H54 (cell line): ENCODE data around the gene ATG5.
A peak's percentile ranks its signal among the peaks of the same experiment; 100 is the strongest.

Experiments used
- DNase-seq: peaks from one replicate; pipeline ENCODE4 v3.0.0; 2011; ENCODE audit warnings: low spot score, mixed read lengths; ENCODE audit not compliant: insufficient read length
- FAIRE-seq: peaks from 3 replicates; lab custom pipeline; 2011; peaks lifted over from hg19 to GRCh38; lab: Jason Lieb, UNC
- POLR2A ChIP-seq: IDR thresholded peaks from 2 replicates; pipeline ENCODE4 v1.6.1; 2011; ENCODE audit warnings: low read depth, mild to moderate bottlenecking, low read length

The ATG5 gene

DNA sequence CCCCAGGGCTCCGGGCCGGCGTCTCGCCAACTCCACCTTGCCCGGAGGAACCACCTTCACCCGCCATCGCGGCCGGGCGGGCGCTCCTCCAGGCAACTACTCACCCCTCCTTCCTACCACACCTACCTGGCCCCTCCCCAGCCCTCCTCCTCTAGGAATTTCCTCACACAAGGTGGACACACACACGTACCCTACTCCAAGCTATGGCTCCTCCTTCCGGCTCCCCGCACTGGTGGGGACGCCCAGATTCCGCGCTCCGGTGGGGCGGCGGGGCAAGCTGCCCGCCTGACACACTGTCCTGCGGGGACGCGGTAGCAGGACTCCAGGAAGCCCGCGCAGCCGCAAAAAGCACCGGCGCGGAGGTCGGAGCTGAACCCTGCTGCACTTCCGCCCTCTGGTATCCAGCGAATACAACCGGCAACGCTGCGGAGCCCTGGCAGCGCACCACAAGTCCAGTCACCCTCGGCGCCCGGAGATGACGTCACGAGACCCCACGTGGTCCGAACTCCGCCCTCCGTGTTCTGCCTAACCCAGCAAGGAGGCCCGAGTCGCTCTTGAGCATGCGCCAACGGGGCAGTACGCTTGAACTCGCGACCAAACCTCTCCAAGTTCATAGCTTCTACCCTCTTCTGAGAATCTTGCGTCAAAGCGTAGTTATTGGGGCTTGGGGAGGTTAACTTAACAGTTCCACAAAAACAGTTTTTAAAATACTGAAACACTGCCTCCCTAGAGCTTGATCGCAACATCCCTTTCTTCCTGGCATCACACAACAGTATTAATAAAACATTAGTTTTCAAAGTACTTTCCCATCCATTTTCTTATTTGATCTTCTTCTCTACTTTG lies at the start of gene ATG5:
TSS of gene ATG5 (minus strand) at position 425 of the 843 bp plus-strand sequence. CDS start 9,552 bp downstream, outside the sequence.
- FAIRE-seq (peak; percentile 87), DNase-seq (peak; percentile 80)
- peak; percentile 63; the same call in 1 of the 2 replicates for TF ChIP-seq POLR2A

DNA sequence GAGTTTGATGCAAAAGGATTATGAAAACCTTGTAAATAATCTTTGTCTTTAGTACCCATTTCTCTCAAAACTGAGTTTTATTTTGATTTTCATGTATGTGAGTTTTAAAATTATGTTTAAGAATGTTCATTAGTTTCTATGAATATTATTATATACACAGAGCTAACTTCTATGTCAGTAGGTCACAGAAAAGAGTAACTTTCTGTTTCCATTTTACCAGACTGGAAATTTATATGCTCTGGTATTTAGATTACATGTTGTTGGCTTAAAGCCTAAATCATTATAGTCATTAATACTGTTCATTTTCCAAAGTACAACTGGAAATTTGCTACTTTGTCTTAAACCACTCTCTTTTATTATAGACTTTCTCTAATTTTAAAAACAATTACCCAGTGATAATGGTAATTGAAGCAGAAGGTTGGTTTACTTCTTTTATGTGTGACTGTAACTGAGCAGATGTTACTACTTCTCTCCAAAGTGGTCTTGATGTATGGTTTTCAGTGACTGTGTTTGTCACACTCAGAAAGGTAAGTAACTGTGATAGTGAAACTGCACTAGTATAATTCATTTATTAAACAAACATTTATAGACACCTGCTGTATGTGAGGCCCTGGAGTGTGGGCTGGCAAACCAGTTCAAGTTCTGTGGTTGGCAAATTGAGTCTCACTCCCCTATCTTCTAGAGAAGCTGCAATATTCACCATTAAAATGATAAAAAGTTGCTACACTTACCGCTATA lies 48.1 kb upstream of the ATG5 start:
- TF ChIP-seq POLR2A: no peak
- DNase-seq (no peak), FAIRE-seq (no peak)

DNA sequence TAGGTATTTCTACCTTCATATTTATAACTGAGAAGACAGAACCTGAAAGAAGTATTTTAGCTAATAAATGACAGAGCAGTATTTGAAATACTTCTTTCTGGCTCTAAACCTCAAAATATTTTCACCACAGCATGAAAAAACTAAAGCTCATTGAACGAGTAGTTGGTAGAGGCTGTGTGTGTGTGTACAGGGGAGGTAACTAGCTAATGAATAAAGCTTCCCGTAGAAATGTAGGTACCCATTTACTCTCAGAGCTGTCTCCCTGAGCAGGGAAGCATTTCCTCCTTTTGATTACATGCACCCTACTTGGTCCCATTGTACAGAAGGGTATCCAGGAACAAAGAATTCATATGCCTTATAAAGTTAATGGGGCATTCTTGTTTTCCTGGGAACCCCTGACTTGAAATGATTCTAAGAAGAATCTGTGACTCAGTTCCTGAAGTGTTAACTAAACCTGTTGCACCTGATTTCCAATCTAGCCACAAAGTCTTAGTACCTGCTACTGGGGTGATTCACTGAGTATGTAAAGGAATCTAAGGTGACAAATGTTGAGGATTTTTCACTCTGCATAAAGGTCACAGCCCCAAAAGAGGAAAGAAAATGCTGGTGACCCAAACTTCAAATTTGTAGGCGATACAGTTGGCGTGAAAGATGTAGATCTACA lies 47.4 kb upstream of the ATG5 start:
- FAIRE-seq (no peak), DNase-seq (no peak)
- TF ChIP-seq POLR2A: no peak

DNA sequence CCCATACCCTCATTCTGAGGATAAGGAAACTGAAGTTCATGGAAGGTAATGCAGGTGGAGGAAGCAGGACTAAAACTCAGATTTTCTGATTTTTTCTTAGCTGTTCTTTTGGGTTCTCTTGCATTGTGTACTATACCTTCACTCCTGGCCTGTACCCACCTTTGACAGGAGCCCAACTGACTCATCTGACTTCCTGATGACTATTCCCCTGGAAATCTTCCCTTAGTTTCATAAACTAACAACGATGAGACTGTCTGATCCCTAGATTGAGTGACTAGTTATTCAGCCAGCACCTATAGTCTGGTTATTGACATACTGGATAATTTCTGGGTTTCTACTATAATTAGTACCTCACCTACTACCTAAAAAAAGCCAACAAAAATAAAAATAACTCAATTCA lies 45.1 kb upstream of the ATG5 start:
- FAIRE-seq: no peak

DNA sequence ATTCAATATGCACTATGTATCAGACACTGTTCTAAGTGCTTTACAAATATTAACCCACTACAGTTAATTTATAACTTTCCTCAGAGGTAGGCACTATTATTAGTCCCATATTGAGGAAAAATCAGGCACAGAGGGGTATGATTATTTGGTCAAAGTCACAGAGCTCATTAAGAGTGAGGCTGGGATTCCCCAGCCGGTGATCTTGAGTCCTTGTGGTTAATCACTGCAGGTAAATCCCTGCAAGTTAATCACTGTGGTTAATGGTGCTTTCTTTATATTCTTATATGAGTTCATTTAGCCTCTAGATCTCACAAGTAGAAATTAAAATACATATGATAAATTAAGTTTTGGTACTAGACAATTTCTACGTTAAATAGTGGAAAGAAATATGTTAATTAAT lies 44.2 kb upstream of the ATG5 start:
- DNase-seq: no peak
- FAIRE-seq: no peak
- no peak for TF ChIP-seq POLR2A

More for the DNA sequence above, 45.1 kb upstream of the ATG5 start:
- no peak for DNase-seq
- TF ChIP-seq POLR2A: no peak

DNA sequence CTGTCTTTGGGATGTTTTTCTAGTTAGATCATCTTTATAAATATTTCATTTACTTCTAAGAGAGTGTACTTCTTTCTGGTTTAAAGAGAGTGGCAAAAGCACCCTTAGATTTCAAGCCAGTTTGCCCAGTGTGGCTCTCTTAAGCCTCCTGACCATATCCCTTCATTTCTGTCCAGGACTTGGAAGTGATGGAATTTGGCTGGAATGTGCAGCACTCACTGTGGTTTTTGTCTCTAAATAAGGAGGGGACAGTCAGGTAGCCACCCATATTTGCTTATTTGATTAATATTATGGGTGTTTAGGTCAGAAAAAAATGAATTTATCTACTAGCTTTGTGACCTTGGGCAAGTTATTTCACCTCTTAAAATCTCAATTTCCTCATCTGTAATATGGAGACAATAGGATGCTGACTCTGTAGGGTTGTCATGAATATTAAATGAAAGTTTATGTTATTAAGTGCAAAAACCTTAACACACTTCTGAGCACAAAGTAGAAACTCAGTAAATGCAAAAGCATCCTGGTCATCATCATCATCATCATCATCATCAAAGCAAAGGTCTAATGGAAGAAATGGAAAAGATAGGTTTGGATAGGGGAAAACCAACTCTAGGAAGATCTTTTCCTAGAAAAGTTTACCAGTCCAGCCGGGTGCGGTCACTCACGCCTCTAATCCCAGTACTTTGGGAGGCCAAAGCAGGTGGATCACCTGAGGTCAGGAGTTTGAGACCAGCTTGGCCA lies 38.0 kb upstream of the ATG5 start:
- no peak for FAIRE-seq
- no peak for TF ChIP-seq POLR2A
- no peak for DNase-seq

DNA sequence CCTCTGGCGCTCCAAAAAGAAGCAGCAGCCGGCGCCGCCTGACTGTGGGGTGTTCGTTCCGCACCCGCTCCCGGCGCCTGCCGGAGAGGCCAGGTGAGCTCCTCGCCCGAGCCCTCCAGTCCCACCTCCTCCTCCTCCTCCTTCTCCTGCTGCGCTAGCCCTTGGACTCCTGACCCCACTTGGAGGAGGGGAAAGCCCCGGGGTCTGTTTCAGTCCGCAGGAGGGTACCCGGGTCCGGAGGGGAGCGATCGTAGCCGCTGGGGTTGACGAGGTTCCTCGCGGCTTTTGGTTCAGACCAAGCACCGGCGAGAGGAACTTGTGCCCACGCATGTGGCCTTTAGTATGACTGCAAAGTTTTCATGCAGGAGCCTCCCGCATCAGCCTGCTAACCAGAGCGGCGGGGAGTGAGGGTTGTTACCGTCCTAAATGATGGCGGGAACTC lies 35.5 kb upstream of the ATG5 start:
- no peak for DNase-seq
- FAIRE-seq: no peak
- no peak for TF ChIP-seq POLR2A

DNA sequence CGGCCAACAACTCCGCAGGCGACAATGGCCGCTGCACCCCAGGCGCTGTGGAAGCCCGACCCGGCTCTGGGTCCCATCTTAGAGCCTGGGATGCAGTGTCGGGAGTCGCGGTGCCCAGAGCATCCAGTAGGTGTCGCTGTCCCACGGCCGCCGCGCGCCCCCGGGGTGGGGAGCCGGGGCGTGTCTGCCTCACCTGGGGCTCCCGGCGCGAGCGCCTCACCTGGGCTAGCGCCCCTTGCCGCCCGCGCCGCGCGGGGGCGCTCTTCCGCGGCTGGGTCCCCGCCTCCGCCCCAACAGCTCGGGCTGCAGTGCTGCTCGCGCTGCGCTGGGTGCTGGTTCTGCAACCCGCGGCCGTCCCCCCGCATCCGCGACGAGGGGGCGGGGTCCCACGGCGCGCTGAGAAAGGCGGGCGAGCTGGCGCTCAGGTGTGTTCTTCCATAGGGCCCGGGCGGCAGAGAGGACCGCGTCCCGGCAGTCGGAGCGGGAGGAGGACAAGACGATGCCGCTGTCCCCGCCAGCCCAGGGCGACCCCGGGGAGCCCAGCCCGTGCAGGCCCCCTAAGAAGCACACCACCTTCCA lies 34.9 kb upstream of the ATG5 start, which contains the start of gene CRYBG1:
TSS of gene CRYBG1 (plus strand) at position 308 of the 579 bp plus-strand sequence. CDS start at position 500, 192 bp downstream.
- peak; percentile 47 for DNase-seq
- no peak for TF ChIP-seq POLR2A
- FAIRE-seq: no peak

DNA sequence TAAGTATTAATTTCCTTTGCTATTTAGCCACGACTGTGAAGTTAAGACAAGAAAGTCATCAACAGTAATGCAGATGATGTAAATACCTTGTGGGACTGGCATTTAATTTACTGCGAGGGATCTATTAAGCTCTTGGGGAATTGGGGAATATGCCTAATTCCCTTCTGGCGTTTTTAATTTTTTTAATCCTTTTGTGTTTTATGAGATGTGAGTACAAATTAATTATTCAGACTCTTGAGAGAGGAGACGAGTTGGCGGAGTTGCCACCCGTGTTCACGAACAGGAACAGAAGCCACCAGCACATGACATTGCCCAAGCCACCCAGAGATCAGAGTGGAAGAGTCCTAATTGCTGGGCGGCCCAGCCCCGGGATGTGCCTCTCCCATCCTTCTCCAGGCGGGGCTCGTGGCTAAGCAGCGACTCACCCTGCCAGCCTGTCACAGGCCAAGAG lies 34.4 kb upstream of the ATG5 start:
- no peak for DNase-seq
- no peak for TF ChIP-seq POLR2A
- no peak for FAIRE-seq

DNA sequence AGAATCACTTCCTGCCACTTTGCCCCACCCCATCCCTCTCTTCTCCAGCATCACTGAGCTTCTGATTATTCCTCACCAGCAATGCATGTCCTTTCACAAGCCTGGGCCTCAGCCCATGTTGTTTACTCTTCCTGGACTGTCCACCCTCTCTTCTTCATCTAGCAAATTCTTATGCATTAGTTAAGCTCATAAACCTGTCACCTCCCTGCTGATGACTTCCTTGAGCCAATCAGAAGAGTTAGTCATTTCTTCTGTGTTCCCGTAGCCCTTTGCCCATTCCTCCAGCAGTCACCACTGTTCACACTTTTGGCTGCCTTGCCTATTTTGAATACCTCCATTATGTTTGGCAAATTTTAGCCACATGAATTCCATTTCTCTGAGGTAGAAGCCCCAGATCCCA lies 30.8 kb upstream of the ATG5 start:
- FAIRE-seq (no peak), DNase-seq (no peak)
- no peak for TF ChIP-seq POLR2A

DNA sequence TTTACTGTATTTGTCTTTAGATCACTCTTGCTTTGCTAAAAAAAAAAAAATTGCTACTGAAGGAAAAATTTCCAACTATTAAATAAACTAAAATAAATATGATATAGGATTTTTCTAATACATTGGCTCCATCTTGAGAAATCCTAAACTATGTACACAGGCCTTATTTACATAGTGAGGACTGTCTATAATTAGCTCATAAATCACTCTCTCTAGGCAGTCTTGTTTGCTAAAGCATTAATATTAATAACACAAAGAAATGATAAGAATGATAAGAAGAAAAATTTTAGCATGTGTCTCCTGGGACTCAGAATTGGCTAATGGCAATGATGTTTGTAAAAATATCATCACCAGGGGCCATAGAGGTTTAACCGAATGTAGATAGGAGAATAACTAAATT lies 21.7 kb upstream of the ATG5 start:
- FAIRE-seq (no peak), DNase-seq (no peak)
- no peak for TF ChIP-seq POLR2A

DNA sequence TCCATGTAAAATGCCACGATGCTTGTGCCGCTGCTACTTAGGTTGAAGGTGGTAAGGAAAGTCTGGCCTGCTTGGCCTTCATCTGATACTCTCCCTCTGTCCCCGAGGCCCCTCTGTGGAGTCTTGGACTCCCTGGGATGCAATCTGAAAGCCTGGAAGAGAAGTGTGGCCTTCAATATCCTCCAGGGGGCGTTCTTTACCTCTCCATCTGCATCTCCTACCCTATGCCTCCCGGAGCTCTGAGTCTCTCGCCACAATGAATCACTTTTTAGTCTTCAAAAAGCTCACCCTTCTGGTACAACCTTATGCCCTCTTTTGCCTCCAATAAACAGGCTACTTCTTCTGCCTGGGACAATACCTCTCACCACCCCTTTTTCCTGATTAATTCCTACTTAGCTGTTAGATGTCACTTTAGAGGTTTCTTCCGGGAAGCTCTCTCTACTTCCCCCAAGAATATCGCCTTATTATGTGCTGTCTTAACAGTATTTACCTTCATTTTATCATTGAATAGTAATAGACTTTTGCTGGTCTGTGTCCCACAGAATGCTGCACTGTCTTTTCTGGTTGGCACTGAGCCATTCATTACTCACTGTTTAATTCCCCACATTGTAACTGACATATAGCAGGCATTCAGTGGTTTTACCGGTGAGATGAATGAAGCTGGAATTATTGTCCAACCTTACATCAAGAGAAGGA lies 13.9 kb upstream of the ATG5 start:
- no peak for TF ChIP-seq POLR2A
- peak; percentile 47 for DNase-seq
- peak; percentile 60 for FAIRE-seq
